HG03558 (cell line): ENCODE measurements around the gene WWOX.

Experiments used
- ATAC-seq: cut with Tn5 transposase; IDR thresholded peaks from one replicate; pipeline ENCODE4 v1.9.1; 2021; ENCODE audit warnings: moderate number of reproducible peaks; ENCODE audit not compliant: unreplicated experiment; ENCODE audit errors: extremely low read depth

Gene WWOX

DNA sequence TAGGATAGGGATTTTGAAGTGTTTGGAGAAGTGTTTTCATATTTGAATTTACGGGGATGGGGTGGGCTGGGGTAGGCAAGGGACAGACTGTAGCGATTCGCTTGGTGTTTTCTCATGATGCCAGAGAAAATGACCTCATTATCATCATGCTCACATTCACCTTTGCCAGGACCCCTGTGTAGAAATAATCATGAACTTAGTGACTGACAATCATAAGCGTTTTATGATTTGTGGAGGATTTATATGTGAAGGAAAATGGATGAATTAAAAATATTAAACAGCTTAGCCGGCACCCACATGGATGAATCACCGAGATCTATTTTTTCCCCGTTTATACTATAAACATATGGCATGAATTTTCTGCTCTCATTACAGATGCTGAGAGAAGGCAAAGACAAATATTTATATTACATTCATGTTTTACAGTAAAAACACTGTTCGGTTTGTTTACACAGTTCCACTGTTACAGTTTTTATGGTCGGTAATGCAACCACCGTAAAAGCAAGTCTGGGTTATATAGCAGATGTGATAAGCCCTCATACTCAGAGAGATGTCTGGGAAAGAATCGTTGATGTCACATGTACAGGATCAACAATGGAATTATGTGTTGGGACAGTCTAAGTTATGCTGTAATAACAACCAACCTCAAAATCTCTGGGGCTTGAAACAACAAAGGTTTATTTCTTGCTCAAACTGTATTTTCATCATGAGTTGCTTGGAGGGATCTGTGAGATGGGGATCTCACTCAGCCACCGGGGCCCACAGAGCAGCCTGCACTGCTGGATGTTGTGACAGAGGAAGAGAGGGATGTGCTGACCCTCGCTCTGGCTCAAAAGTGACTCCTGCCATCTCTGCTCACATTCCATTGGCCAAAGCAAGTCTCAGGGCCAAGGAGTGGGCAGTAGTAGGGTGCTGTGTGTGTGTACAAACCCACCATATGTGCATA is 85.1 kb downstream of the WWOX start:
- ATAC-seq: no peak

DNA sequence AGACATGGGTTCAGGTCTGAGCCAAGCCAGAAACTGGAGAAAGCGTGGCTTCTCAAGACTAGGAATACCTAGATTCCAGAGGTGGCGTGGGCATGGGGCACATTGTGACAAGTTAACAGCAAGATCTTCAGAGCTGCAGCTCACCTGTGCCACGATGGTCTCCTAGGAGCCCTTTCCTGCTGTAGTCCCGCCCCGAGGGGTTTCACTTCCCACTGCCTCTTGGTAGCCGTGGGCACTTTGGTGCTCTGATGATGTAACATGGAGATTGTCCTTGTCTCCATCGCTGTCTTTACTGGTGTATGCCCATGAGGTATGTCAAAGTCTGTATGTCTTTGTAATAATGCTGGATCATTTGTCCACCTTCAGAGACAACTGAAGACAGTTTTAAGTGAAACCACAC is 89.7 kb downstream of the WWOX start:
- no peak for ATAC-seq

DNA sequence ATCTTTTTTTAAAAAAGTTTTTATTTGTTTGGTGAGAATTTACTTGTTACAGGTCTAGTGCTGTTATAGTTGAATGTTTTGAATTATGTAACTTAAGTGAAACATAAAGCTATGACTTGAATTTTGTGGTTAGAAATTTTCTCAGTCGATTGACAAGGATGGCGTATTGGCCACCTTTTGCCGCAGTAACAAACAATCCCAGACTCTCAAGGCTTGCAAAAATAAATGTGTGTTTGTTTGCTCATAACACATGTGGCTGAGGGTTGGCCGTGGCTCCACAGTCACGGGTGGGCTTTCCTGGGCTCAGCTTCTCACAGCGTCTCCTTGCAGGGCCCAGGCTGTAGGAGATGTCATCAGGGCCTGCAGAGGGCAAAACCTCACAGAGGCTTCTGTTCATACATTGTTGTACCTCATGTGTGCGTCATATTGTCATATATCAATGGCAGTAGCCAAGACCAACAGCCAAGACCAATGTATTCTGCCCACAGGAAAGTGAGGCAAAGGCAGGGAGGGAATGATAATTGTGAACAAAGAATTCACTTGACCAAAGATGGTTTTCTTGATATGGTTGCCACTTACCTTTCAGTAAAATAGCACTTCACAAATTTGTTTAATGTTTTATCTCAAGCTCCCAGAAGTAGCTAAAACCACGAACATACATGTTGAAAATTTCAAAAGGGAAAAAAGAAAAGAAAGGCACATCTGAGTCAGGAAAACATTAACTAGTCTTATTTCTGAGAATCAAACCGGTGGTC is 93.5 kb downstream of the WWOX start:
- no peak for ATAC-seq

- no peak for ATAC-seq
Observed at GRCh38 chr16:78194948-78195347, 95.5 kb downstream of the WWOX start.

GRCh38 chr16:78195797-78196196 is 96.3 kb downstream of the WWOX start:
- no peak for ATAC-seq

DNA sequence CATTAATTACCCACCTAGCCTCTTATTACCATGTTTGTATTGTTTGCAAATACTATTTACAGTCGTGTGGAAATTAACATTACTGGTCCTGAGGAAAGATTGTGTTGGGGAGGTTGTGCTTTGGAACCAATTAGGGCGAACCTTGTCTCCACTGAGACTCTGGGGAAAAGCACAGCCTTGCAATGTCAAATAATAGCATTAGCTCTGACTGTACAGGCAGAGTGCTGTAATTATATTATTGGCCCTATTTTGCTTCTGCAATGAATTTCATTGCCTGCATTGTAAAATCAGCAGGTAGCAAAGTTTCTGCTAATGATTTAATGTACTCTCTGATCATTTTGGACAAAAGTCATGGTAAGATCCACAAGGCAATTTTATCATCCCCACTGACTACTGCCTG is 97.0 kb downstream of the WWOX start:
- ATAC-seq: no peak

DNA sequence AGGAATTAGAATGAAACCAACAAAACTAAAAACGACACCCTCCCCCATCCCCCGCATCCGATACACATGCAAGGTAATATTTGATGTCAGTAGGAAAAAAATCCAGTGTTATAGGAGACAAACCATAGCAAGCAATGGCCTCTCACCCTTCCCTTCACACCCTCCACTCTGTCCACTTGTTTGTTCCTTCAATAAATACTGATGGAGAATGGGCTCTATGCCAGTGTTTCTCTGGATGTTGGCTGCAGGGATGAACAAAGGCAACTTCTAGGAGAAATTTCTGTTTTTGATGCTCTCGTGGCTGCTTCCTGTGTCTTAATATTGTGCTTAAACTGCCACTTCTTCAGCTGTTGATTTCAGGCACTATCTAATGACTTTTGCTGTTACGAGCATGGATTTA is 98.8 kb downstream of the WWOX start:
- no peak for ATAC-seq

DNA sequence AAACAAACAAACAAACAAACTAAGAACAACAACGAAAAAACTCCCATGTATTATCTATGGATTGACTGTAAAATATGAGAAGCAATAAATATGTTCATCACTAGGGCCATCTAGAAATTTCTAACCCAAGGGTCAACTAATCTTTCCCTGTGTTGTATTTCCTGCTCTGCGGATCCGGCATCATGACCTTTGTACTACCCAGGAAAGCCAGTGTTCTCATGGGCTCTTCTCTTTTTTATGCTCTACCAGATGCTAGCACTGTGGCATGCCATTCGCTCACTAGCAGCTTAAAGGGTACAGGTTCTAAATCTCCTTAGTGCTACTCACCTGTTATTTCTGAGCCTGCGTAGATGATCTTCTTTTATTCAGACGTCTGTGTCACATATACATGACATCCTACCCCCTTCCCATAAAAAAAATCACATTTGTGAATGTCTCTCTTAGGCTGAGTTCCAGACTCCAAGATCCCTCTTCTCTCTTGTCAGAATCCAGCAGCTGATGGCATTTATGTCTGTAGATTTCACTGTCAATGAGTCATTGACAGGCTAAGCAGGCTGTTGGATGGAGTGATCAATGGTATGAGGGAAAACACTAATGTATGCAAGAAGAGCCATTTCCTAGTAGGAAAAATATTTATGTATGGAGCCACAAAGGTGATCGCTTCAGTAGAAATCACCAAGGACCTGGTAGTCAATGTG is 100.0 kb downstream of the WWOX start:
- no peak for ATAC-seq

DNA sequence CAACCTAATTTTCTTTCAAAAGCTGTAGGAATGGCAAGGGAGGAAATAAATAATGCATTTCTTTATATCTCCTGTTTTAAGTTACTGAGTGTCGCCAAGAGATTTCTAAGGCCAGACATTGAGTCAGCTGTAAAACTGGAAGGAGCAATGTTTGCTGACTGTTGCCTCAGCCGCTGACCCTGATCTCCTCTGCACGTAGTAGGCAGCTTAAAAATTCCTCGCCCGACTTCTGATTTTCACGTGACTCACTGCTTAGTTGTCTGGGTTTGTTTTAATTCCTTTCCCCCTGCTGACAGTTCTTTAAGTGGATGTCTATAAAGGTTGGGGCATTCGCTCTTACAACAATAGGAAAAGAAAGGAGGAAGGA is 100.6 kb downstream of the WWOX start:
- no peak for ATAC-seq

DNA sequence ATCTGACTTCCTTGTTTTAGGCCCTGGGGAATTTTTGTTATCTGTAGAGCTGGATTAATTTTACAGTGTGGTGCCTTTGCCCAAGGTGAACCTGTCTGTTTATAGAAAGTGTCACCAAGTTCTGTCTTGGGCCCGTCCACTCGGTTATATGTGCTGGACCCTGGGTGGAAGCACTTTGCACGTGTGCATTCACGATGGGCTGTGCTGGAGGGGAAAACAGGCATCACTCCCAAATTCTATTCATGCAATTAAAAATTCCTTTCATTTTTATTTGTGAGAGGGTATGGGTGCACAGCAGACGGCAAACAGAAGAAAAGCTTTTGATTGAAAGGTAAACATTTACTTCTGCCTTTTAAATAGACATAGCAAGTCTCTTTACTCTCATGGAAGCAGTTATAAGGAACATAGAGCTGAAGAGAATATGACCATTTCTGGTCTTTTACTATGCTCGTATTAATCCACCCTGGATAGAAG is 101.2 kb downstream of the WWOX start:
- ATAC-seq: no peak

- ATAC-seq: no peak
Observed at GRCh38 chr16:78205506-78205905, 106.1 kb downstream of the WWOX start.

GRCh38 chr16:78206623-78207223 is 107.3 kb downstream of the WWOX start:
- ATAC-seq: no peak

- no peak for ATAC-seq
Observed at GRCh38 chr16:78209951-78210661, 110.7 kb downstream of the WWOX start.

DNA sequence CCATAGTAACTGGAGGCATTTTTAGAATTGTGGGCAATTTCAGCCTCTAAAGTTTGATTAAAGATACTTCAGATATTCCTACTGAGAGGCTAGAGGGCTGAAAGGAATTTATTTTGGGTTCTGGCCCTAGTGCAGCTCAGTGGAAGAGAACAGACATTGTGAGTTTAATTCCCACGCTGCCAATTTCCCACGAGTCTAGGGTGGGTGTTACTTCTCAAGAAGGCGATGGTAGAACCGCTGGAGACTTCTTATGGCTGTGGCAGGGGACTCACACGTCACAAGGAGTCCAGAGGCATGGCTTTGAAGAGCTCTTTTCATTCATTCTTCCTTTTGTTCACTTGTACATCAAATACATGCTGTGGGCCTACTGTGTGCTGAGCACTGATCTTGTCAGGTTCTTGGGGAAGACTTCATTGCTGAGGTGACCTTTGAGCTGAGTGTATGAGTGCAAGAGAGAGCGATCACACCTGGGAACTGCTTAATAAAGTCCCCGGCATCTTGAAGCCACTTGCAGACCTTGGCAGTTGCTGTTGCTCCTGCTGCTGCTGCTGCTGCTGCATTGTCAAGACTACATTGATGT is 111.7 kb downstream of the WWOX start:
- ATAC-seq: no peak

DNA sequence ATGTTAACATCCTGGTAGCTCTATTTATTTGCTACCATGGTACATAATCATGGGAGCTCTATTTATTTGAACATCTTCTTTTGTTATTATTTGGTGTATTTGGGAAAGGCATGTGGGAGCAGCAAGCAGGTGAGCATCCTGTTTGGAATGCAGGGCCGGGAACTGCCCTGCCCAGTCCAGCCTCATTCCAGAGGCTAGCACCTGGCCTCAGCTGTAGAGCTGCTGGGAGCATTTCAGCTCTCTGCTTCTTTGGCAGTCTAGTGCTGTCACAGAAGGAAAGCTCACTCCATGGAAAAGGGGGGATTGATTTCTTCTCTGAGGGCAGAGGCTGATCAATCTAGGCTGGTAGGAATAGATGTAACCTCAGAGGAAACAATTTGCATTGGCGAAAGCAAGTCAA is 112.5 kb downstream of the WWOX start:
- ATAC-seq: no peak

DNA sequence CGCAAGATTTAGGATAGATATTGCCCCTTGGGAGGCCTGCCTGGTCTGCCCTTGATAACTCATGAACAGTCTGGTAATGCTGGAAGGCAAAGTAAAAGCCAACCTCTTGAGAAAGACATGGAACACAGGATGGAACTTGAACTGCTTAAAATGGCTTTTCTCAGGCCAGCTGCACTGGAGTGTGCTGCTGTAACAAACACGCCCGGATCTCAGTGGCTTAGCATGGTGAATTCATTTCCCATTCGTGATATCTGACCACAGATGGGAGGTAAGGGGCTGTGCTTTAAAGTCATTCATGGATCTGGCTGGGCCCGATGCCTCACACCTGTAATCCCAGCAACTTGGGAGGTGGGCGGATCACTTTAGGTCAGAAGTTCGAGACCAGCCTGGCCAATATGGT is 113.2 kb downstream of the WWOX start:
- no peak for ATAC-seq

- no peak for ATAC-seq
Observed at GRCh38 chr16:78213751-78214150, 114.3 kb downstream of the WWOX start.

- ATAC-seq: no peak
Observed at GRCh38 chr16:78215222-78215621, 115.8 kb downstream of the WWOX start.

DNA sequence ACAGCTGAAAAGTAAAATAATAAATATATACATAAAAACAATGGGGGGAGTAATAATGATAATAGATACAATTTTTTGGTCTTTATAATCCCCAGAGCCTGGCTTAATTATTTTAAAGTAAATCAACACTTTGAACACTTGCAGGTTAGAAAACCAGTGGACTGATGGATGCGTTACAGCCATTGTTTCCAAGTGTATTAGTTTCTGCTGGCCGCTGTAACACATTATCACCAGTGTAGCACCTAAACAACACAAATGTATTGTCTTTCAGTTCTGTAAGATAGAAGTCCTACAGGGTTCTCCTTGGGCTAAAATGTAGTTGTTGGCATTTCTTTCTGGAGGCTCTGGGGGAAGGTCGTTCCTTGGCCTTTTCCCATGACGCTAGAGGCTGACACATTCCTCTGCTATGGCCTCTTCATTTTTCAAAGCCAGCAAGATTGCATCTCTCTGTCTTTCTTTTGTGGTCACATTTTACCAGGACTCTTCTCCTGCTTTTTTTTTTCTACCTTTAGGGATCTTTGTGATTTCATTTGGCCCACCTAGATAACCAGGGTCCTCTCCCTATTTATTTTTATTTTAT is 116.8 kb downstream of the WWOX start:
- ATAC-seq: no peak
